NCI-H2081 (cell line): ENCODE results near the gene TOP1.
"Not testable (repeated sequence)": the region's sequence is repeated elsewhere in the genome, so short reads cannot be mapped to it uniquely, and the experiment has no call there.

ENCODE experiments used
- DNase-seq, 2 experiments: peaks; one replicate each; lab custom pipeline; 2025; lab: John Stamatoyannopoulos, UW

TOP1 gene

GRCh38 chr20:41028359-41029149 is at the start of gene TOP1:
TOP1 (plus strand) TSS chr20:41028822; CDS start chr20:41029068, 246 bp downstream.
- DNase-seq, result peak; percentile 99

DNA sequence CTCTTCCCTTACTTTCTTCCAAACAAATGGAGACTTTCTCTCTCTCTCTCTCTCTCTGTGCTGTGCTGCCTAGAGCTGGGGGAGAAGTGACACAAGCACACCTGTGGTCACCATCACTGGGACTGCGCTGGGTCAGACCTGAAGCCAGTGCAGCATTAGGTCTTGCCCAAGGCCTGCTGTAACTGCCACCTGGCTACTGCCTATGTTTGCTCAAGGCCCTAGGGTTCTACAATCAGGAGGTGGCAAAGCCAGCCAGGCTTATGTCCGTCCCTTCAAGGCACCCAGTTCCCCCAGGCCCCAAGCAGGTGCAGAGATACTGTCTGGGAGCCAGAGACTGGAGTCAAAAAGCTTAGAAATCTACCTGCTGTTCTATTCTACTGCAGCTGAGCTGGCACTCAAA is 49.4 kb upstream of the TOP1 start:
- DNase-seq, result no peak

- DNase-seq, result no peak
Observed at GRCh38 chr20:40980106-40980827, 48.4 kb upstream of the TOP1 start.

DNA sequence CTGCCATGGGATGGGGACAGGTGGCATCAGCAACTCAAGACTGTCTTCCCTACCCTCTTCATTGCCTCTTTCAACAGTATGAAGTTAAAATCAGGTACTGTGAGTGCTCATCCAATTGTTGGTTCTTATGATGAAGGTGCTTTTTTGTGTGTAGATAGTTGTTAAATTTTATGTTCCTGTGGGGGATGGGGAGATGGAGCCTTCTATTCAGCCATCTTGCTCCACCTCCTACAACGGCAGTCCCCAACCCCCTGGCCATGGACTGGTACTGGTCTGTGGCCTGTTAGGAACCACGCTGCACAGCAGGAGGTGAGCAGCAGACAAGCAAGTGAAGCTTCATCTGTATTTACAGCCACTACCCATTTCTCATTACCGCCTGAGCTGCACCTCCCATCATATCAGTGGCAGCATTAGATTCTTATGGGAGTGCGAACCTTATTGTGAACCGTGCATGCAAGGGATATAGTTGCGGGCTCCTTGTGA is 47.8 kb upstream of the TOP1 start:
- no peak for DNase-seq

GRCh38 chr20:40982415-40983145 is 46.0 kb upstream of the TOP1 start:
- no peak for DNase-seq

DNA sequence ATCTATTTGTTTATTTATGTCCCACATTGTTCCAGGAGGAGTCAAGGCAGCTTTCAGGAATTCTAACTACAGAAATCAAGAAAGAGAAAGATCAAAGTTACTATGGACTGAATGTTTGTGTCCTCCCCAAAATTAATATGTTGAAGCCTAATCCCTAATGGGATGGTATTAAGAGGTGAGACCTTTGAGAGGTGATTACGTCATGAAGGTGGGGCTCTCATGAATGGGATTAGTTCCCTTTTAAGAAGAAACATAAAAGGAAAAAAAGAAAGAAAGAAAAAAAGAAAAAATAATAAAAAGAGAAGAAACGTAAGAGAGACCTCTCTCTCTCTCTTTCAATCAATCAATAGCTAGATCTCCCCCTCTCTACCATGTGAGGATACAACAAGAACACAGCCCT is 44.7 kb upstream of the TOP1 start:
- no peak for DNase-seq

GRCh38 chr20:40984496-40984895 is 44.1 kb upstream of the TOP1 start:
- DNase-seq, result no peak

DNA sequence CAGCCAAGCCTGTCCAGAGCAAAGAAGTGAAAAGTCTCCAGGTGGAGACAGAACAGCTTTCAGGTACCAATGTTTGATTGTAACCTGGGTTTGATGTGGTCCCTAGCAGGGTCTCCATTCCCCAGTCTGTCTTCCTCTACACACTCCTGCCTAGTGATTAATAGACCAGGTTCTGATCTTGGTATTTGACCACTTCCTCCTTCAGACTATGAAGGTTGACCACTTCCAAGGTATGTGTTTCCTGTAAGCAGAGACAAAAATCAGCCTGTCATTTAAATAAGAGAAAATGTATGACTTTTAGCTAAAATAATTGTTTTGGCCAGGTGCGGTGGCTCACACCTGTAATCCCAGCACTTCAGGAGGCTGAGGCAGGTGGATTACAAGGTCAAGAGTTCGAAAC is 41.8 kb upstream of the TOP1 start:
- DNase-seq, result no peak

- peak; percentile 57 to 79 for DNase-seq
Observed at GRCh38 chr20:40990542-40991120, 38.0 kb upstream of the TOP1 start.

- no peak for DNase-seq
Observed at GRCh38 chr20:40991181-40991889, 37.3 kb upstream of the TOP1 start.

- DNase-seq, result no peak
Observed at GRCh38 chr20:40992349-40993113, 36.1 kb upstream of the TOP1 start.

- DNase-seq, result no peak
Observed at GRCh38 chr20:40993794-40994540, 34.7 kb upstream of the TOP1 start.

GRCh38 chr20:40996326-40996725 is 32.3 kb upstream of the TOP1 start:
- DNase-seq, result no peak

- no peak for DNase-seq
Observed at GRCh38 chr20:40997116-40997515, 31.5 kb upstream of the TOP1 start.

DNA sequence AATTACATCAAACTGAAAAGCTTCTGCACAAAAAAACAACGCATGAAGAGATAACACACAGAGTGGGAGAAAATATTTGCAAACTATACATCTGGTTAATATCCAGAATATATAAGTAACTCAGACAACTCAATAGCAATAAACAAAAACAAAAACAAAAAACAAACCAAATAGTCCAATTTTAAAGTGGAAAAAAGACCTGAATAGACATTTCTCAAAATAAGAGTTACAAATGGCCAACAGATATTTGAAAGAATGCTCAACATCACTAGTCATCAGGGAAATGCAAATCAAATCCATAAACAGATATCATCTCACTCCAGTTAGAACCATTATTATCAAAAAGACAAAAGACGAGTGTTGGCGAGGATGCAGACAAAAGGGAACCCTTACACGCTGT is 28.8 kb upstream of the TOP1 start:
- DNase-seq, result no peak

DNA sequence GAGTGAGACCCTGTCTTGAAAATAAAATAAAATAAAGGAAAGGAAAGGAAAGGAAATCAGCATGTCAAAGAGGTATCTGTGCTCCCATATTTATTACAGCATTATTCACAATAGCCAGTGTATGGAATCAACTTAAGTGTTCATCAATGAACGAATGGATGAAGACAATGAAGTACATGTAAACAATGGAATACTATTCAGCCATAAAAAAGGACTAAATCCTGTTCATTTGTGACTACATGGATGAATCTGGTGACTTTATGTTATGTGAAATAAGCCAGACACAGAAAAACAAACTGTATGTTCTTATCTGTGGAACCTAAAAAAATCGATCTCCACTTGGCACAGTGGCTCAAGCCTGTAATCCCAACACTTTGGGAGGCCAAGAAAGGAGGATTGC is 28.0 kb upstream of the TOP1 start:
- DNase-seq, result no peak

DNA sequence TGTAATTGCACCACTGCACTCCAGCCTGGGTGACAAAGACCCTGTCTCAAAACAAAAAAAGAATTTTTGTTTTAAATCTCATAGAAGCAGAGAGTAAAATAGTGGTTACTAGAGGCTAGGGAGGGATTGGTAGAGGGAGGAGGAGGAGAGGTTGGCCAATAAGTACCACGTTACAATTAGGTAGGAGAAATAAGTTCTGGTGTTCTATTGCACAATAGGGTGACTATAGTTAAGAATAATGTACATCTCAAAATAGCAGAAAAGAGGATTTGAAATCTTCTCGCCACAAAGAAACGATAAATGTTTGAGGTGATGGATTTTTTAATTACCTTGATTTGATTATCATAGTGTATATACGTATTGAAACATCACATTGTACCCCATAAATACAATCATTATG is 27.1 kb upstream of the TOP1 start:
- no peak for DNase-seq

DNA sequence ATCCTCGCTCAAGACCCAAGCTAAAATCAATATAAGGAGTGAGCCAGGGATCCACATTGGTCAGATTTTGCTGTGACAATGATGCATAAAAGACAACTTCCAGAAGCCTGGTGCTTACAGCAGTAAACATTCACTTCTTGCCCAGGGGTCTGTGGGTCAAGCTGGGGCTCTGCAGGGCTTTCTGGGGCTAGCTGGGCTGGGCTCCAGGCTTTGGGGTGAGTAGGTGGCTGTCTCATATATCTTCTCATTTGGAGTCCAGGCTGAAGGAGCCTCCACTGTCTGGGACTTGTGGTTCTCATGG is 25.8 kb upstream of the TOP1 start:
- no peak for DNase-seq

- peak in 1 of 2 experiments; percentile 20 for DNase-seq
Observed at GRCh38 chr20:41003143-41003935, 25.3 kb upstream of the TOP1 start.

- not testable (repeated sequence) for DNase-seq
Observed at GRCh38 chr20:41003936-41004294, 24.7 kb upstream of the TOP1 start.
